ENCODE measurements around the gene PRKAG2.

DNA sequence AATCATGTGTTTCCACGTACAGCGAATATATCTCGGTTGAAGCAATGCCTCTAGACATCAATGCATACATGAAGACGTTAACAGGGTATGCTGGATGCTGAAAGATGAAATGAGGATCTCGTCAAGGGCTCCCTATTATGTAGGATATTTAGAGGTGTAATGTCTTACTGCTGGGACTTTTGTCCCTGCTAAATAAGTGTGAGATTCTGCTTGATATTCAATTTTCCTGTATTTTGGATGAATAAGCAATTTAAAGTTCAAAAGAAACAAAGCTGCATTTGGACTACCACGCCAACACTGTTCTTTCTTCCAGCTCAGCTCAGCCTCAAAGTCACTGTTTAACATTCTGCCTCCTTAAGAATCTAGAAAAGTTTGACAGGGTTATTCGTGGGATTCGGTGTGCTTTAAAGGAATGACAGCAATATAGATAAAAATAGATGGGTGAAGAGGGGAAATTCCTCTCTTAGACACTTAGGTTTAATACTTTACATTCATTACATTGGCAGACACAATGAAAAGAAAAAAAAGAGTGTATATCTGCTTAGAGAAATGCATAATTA, 247.1 kb downstream of the PRKAG2 start:
- TF ChIP-seq, protein P1, sequence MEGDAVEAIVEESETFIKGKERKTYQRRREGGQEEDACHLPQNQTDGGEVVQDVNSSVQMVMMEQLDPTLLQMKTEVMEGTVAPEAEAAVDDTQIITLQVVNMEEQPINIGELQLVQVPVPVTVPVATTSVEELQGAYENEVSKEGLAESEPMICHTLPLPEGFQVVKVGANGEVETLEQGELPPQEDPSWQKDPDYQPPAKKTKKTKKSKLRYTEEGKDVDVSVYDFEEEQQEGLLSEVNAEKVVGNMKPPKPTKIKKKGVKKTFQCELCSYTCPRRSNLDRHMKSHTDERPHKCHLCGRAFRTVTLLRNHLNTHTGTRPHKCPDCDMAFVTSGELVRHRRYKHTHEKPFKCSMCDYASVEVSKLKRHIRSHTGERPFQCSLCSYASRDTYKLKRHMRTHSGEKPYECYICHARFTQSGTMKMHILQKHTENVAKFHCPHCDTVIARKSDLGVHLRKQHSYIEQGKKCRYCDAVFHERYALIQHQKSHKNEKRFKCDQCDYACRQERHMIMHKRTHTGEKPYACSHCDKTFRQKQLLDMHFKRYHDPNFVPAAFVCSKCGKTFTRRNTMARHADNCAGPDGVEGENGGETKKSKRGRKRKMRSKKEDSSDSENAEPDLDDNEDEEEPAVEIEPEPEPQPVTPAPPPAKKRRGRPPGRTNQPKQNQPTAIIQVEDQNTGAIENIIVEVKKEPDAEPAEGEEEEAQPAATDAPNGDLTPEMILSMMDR (IDR thresholded peaks at IDR 0.05) = no peak
- TF ChIP-seq POLR2A (IDR thresholded peaks at IDR 0.05) = no peak
